Effector memory CD4-positive, alpha-beta T cell (primary cell): ENCODE measurements around the gene ATL1.
A peak's percentile ranks its signal among the peaks of the same experiment; 100 is the strongest.

Experiments
- DNase-seq, 3 donors: peaks; one replicate each; pipeline ENCODE4 v3.0.0-alpha.2; 2020
- H3K27ac ChIP-seq: 2 replicates; pipeline ENCODE4 v1.7.0; 2013; ENCODE audit warnings: mild to moderate bottlenecking, low read length, moderate library complexity; ENCODE audit not compliant: insufficient read depth, poor library complexity, severe bottlenecking
- H3K27me3 ChIP-seq: replicated peaks from 2 replicates; pipeline ENCODE4 v1.7.0; 2013; ENCODE audit warnings: mild to moderate bottlenecking, low read length; ENCODE audit not compliant: insufficient read depth, control insufficient read depth, poor library complexity, severe bottlenecking
- H3K36me3 ChIP-seq: 2 replicates; pipeline ENCODE4 v1.7.0; 2013; ENCODE audit warnings: mild to moderate bottlenecking, low read length, moderate library complexity; ENCODE audit not compliant: control insufficient read depth, insufficient read depth
- H3K4me1 ChIP-seq: 2 replicates; pipeline ENCODE4 v1.7.0; 2013; ENCODE audit warnings: low read length, mild to moderate bottlenecking; ENCODE audit not compliant: control insufficient read depth, insufficient read depth, poor library complexity, severe bottlenecking
- H3K4me3 ChIP-seq: 2 replicates; pipeline ENCODE4 v1.7.0; 2013; ENCODE audit warnings: low read length, low read depth, mild to moderate bottlenecking; ENCODE audit not compliant: insufficient read depth, poor library complexity, severe bottlenecking
- H3K9me3 ChIP-seq: 2 replicates; pipeline ENCODE4 v1.7.0; 2013; ENCODE audit warnings: mild to moderate bottlenecking, low read length, moderate library complexity; ENCODE audit not compliant: control insufficient read depth

Gene ATL1

GRCh38 chr14:50528000-50528399, 31.9 kb upstream of the ATL1 start:
- Histone ChIP-seq H3K36me3 (no peaks in the 10 kb centered on the region), H3K4me1 (peaks cover 7% of the 10 kb centered on the region), H3K27me3 (no peaks in the 10 kb centered on the region), H3K9me3 (no peaks in the 10 kb centered on the region), H3K27ac (no peak overlapping the region), H3K4me3 (no peak overlapping the region)
- no peak for DNase-seq

DNA sequence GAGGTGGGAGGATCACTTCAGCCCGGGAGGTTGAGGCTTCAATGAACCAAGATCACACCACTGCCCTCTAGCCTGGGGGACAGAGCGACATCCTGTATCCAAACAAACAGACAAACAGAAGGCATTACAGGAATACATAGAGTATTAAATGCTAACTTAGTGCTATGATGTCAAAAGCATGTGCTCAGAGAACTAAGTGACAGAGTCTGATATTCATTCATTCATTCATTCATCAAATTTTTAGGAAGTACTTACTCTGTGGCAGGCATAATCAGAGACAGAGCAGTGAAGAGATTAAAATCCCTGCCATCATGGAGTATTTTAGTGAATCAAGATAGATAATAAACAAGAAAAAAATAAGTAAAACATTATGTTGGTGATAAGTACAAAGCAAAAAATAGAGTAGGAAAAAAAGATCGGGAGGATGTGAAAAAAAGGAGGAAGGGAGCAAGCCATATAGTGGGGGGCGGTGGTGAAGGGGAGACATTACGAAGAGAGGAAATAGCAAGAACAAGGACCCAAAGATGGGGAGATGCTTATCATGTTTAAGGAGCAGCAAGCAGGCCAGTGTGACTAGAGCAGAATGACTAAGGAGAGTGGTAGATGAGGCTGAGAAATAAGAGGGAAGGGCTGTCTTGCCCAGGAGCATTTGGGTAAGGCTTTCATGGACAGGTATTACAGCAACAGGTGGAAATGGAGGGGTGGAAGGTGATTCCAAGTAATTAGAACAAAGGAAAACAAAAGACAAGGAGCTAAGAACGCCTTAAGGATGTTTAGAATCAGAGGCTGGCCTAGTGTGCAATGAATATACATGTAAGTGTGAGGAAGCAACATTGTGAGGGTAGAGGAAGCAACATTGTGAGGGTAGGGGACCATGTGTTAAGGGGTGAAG, 30.4 kb upstream of the ATL1 start:
- Histone ChIP-seq H3K9me3 (no peaks in the 10 kb centered on the region), H3K27ac (no peak overlapping the region), H3K4me3 (no peak overlapping the region), H3K36me3 (no peaks in the 10 kb centered on the region), H3K27me3 (no peaks in the 10 kb centered on the region), H3K4me1 (peaks cover 7% of the 10 kb centered on the region)
- DNase-seq, result no peak

DNA sequence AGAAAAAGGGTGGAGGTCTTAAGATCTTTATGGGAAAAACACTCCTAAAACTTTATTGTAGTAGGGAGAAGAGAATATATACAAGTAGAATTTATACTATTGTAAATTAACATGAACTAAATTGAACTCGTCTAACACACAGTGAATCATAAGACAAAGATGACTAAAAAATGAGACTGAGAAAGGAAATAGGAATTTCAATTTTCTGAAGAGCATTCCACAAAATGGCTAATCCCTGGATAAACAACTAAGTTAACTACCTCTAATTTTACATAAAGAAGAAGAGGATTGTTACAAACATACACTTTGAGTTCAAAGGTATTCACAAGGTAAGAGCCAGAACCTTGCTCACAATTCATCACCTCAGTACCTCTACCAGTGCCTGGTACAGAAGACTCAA, 29.6 kb upstream of the ATL1 start:
- Histone ChIP-seq H3K36me3 (no peaks in the 10 kb centered on the region), H3K27me3 (no peaks in the 10 kb centered on the region), H3K4me3 (no peak overlapping the region), H3K4me1 (peaks cover 7% of the 10 kb centered on the region), H3K27ac (no peak overlapping the region), H3K9me3 (no peaks in the 10 kb centered on the region)
- no peak for DNase-seq

DNA sequence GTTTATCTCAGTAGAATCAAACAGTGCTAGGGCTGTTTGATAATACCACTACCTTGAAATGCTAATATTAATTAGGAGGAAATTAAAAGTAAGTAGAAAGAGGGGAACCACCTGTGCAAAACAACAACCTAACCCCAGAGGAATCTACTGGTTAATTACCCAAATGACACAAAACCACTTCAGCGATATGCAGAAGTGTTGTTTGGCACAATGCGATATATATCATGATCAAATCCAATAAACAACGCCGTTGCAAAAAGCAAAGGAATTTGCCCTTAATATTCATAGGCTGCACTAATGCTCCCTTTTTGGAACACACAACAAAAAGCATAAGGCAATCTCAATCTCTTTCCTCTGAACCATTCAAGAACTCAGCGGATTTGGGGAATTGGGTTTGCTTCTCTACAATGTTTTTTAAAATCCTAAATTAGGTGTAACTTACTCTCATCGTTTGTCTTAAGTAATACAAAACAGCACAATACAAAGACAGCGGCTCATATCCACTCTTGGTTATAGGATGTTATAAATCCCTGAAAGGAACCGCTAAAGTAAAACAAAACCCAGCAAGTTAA, 29.1 kb upstream of the ATL1 start:
- Histone ChIP-seq H3K27ac (no peak overlapping the region), H3K4me1 (peaks cover 7% of the 10 kb centered on the region), H3K9me3 (no peaks in the 10 kb centered on the region), H3K4me3 (no peak overlapping the region), H3K27me3 (no peaks in the 10 kb centered on the region), H3K36me3 (no peaks in the 10 kb centered on the region)
- DNase-seq, result no peak

DNA sequence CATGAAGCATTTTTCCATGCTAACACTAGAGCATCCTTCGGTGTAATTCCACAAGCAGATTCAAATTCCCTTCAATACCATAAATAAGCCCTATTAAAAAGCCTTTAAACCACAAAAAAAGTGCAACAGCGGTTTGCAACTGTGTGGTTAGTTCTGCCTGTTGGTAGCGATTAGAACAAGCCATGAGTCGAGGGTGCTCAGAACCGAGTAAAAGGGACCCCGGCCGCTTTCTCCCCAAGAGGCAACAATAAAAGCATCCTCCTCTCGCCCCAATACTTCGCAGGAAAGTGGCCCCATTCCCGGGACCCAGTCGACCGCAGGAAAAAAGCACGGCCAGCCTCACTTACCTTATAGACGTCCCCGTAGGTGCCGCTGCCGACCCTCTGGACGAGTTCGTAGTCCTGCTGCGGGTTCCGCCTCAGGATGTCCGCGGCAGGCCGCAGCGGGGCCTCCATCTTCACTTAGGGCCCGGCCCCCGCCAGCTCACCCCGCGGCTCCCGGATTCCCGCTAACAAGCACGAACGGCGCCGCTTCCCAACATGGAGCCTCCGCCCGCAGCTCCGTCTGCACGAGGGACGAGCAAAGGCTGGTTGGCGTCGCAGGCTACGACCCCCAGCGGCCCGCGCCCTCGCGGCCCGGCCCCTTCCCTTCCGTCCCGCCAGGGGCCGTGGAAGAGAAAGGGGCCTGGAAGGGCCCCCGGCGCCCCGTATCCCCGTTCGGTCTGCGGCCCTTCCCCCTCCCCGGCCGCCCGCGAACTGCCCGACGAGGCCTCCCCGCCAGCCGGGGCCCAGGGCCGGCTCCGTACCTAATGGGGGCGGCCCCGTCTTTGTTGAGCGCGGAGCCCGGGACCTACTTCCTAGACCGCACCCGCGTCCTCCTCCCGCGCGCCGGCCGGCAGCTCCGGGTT, 28.1 kb upstream of the ATL1 start:
- Histone ChIP-seq H3K27me3 (no peaks in the 10 kb centered on the region), H3K4me1 (peaks cover 7% of the 10 kb centered on the region), H3K9me3 (no peaks in the 10 kb centered on the region), H3K4me3 (peak overlapping the region; percentile 96), H3K27ac (peak overlapping the region; percentile 67), H3K36me3 (no peaks in the 10 kb centered on the region)
- DNase-seq, result peak; percentile 2 to 16 (median 11)

DNA sequence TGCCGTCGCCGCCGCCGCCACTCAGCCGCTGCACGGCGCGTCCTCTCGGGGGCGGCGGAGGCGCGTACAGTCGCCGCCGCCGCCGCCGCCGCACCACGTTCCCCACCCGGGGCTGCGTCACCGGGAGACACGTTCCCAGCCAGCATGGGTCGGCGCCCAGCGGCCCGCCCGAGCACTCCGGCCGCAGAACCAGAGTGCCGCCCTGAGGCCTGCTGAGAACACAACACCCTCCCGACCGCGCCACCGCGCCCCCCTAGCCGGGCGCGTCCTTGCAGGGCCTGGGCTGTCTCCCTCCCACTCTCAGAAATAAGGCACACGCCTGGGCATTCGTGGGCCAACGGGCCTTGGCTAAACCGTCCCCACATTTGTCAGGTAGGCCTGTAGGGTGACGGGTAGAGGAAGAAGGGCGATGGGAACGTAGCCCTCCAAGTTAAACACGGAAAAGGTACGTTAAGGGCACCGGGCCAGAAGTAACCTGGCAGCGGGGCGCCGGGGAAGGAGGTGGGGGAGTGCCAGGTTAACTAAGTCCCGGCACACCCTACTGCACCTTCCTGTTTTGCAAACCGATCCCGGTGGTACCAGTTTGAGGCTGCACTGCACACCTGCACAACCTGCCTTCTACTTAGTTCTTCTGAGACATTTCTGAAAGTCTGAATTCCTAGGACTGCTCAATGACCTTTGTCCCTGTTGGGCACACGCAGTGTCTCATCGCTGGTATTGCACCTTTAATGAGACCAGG, 27.3 kb upstream of the ATL1 start, which contains the start of gene MAP4K5:
Gene MAP4K5, minus strand, starts transcription at position 68 of the 739 bp plus-strand sequence. CDS start 520 bp downstream, outside the sequence.
- DNase-seq, result peak; percentile 77 to 84 (median 81)
- peak within 1 kb of the TSS; percentile 96 for H3K4me3 ChIP-seq
- no peaks in the 10 kb centered on the region for H3K36me3 ChIP-seq
- no peaks in the 10 kb centered on the region for H3K9me3 ChIP-seq
- H3K27me3 ChIP-seq, result no peaks in the 10 kb centered on the region
- H3K27ac ChIP-seq, result peak within 1 kb of the TSS; percentile 67
- peaks cover 7% of the 10 kb centered on the region for H3K4me1 ChIP-seq

DNA sequence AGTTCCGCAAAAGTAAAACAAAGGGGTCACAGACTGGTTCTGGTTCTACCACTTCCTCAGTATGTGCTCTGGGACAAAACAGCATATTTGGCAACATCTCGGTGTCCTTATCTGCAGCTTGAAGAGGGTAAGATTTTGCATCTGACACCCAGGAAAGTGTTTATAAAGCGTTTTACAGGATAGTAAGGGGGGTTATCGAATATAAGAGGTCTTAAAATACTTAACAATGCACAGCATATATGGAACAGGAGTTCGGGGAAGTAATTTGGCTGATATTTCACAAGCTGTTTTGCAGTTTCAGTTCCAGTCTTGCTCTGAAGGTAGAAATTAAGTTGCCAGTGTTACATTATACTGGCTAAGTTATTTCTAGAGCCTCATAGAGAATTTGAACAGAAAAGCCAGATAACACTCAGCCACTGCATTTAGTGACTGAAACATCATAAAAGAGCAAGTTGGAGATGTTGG, 26.7 kb upstream of the ATL1 start:
- Histone ChIP-seq H3K36me3 (no peaks in the 10 kb centered on the region), H3K9me3 (no peaks in the 10 kb centered on the region), H3K4me1 (peaks cover 7% of the 10 kb centered on the region), H3K27me3 (no peaks in the 10 kb centered on the region), H3K27ac (no peak overlapping the region), H3K4me3 (peak overlapping the region; percentile 96)
- DNase-seq, result no peak

GRCh38 chr14:50533806-50534205, 26.1 kb upstream of the ATL1 start:
- Histone ChIP-seq H3K4me3 (no peak overlapping the region), H3K36me3 (no peaks in the 10 kb centered on the region), H3K9me3 (no peaks in the 10 kb centered on the region), H3K27me3 (no peaks in the 10 kb centered on the region), H3K4me1 (peaks cover 7% of the 10 kb centered on the region), H3K27ac (no peak overlapping the region)
- no peak for DNase-seq

DNA sequence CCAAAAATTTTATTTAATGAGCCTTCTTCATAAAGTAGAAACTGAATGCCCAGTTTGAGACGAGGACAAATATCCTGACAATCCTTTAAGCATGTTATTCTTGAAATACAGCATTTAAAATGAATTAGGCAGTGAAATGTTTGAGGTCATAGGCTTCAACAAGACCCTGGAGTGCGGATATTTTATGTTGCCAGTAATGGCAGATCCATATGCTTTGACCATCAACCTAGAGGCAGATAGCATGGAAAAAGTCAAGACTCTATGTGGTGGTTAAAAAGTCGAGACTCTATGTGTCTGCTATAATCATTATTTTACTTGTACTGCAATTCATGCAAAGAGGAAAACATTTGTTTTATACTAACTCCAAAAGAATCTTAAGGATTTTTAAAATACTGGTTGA, 25.5 kb upstream of the ATL1 start:
- no peaks in the 10 kb centered on the region for H3K27me3 ChIP-seq
- no peak overlapping the region for H3K4me3 ChIP-seq
- no peak overlapping the region for H3K27ac ChIP-seq
- no peak for DNase-seq
- no peaks in the 10 kb centered on the region for H3K36me3 ChIP-seq
- no peaks in the 10 kb centered on the region for H3K9me3 ChIP-seq
- peaks cover 7% of the 10 kb centered on the region for H3K4me1 ChIP-seq
